ENCODE results near the gene MAFF.

MAFF gene

DNA sequence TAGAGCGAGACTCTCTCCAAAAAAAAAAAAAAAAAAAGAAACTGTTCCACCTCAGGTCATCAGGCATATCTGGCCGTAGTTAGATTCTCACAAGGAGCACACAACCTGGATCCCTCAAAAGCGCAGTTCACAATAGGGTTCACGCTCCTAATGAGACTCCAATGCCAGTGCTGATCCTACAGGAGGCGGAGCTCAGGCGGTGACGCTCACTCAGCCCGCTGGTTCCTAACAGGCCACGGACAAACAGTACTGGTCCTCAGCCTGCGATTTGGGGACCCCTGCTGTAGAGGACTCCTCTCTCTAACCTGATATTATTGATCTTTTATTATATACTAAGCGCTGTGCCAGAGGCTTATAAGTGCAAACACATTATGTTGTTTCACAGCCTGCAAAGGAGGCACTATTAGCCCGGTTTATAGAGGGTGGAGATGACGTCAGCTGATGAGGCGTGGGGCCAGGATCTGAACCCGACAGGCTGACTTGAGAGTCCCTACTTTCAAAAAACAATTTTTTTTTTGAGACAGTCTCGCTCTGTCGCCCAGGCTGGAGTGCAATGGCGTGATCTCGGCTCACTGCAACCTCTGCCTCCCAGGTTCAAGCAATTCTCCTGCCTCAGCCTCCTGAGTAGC is 4.9 kb upstream of the MAFF start:
- H3K9me3 ChIP-seq (ENCODE audit: low read length), result no peaks in the 10 kb centered on the region
- H3K9ac ChIP-seq (ENCODE audit: low read length), result no peak overlapping the region
- H3K36me3 ChIP-seq (ENCODE audit: insufficient read depth, low read length), result no peaks in the 10 kb centered on the region
- peaks cover 12% of the 10 kb centered on the region for H3K4me1 ChIP-seq (ENCODE audit: insufficient read depth, low read length)
- H3K27ac ChIP-seq (ENCODE audit: low read depth, low read length), result no peak overlapping the region
- no peak overlapping the region for H3K4me3 ChIP-seq (ENCODE audit: low read depth in 1 of 2, low read length in 2 of 2)
- H3K27me3 ChIP-seq (ENCODE audit: control insufficient read depth in 1 of 2, insufficient read depth in 2 of 2, low read length in 2 of 2), result no peaks in the 10 kb centered on the region

DNA sequence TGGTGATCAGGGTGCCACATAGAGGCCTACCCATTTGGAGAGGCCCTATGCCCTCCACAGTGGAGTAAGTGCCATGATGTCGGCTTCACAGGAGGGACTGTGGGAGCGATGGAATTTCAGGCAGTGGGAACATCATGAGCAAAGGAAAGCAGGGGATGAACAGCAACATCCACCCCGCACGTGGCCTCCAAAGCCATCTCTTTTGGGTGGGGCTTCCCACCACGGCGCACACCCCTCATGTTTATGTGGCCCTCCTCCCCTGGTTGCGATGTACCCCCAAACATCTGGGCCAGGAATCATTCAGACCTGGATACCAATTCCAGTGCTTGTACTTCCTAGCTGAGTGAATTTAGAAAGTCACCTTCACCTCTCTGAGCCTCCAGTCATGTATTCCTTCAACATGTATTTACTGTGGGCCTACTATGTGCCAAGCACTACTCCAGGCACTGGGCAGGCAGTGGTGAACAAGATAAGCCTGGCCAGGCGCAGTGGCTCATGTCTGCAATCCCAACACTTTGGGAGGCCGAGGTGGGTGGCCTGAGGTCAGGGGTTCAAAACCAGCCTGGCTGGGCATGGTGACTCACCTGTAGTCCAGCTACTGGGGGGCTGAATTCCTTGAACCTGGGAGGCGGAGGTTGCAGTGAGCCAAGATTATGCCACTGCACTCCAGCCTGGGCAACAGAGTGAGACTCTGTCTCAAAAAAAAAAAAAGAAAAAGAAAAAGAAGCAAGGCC is 1.8 kb upstream of the MAFF start:
- H3K27me3 ChIP-seq (ENCODE audit: control insufficient read depth in 1 of 2, insufficient read depth in 2 of 2, low read length in 2 of 2), result no peaks in the 10 kb centered on the region
- H3K9me3 ChIP-seq (ENCODE audit: low read length), result no peaks in the 10 kb centered on the region
- H3K36me3 ChIP-seq (ENCODE audit: insufficient read depth, low read length), result no peaks in the 10 kb centered on the region
- H3K4me1 ChIP-seq (ENCODE audit: insufficient read depth, low read length), result peaks cover 27% of the 10 kb centered on the region
- no peak overlapping the region for H3K9ac ChIP-seq (ENCODE audit: low read length)
- no peak overlapping the region for H3K4me3 ChIP-seq (ENCODE audit: low read depth in 1 of 2, low read length in 2 of 2)
- no peak overlapping the region for H3K27ac ChIP-seq (ENCODE audit: low read depth, low read length)

DNA sequence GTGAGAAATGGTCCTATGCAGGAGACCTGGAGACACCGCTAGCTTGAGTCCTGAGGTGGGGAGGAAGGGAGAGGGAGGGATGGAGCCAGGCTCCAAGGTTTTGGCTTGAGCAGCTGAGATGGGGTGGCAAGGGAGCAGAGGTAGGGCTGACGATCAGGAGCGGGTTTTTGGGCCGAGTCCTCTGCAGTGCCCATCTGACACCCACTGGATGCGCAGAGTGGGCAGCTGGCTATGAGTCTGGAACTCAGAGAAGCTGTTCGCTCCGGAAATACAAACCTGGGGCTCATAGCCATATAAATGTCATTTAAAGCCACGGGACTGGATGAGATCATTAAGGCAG is 453 bp upstream of the MAFF start:
- no peak overlapping the region for H3K9ac ChIP-seq (ENCODE audit: low read length)
- H3K9me3 ChIP-seq (ENCODE audit: low read length), result no peaks in the 10 kb centered on the region
- H3K36me3 ChIP-seq (ENCODE audit: insufficient read depth, low read length), result no peaks in the 10 kb centered on the region
- peak overlapping the region; percentile 86 for H3K27ac ChIP-seq (ENCODE audit: low read depth, low read length)
- H3K27me3 ChIP-seq (ENCODE audit: control insufficient read depth in 1 of 2, insufficient read depth in 2 of 2, low read length in 2 of 2), result no peaks in the 10 kb centered on the region
- H3K4me1 ChIP-seq (ENCODE audit: insufficient read depth, low read length), result peaks cover 37% of the 10 kb centered on the region
- peak overlapping the region; percentile 26 to 53 for H3K4me3 ChIP-seq (ENCODE audit: low read depth in 1 of 2, low read length in 2 of 2)

DNA sequence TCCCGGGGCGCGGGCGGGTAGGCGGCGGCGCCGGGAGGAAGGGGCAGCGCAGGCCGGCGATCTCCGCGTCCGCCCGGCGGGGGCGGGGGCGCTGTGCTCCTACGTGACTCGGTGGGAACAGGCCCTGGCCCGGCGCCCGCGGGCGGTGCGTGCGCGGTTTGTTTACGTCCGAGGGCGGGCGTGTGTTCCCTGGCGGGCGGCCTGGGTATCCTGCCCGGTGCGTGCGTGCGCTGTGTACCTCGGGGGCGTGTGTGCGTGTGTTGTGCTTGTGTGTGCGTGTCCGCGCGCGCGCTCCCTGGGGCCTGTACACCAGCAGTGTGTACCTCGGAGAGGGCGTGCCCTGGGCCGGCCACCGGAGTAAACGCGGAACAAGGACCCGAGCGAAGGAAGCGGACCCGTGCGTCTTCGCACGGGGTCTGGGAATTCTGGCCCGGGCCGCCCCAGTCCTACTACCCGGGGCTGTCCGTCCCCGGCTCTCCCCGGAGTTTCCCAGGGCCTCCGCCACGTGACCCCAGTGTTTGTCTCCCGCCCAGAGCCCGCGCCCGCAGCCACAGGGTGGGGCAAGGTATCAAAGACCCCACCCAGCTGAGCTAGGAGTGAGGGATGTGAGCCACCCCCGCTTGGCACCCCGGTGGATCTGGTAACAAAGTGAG is 769 bp downstream of the MAFF start:
- Histone ChIP-seq H3K4me3 (ENCODE audit: low read depth in 1 of 2, low read length in 2 of 2) (peak overlapping the region; percentile 77 to 80), H3K4me1 (ENCODE audit: insufficient read depth, low read length) (peaks cover 37% of the 10 kb centered on the region), H3K9ac (ENCODE audit: low read length) (peak overlapping the region; percentile 41), H3K27ac (ENCODE audit: low read depth, low read length) (peak overlapping the region; percentile 85), H3K27me3 (ENCODE audit: control insufficient read depth in 1 of 2, insufficient read depth in 2 of 2, low read length in 2 of 2) (no peaks in the 10 kb centered on the region), H3K9me3 (ENCODE audit: low read length) (no peaks in the 10 kb centered on the region), H3K36me3 (ENCODE audit: insufficient read depth, low read length) (no peaks in the 10 kb centered on the region)

DNA sequence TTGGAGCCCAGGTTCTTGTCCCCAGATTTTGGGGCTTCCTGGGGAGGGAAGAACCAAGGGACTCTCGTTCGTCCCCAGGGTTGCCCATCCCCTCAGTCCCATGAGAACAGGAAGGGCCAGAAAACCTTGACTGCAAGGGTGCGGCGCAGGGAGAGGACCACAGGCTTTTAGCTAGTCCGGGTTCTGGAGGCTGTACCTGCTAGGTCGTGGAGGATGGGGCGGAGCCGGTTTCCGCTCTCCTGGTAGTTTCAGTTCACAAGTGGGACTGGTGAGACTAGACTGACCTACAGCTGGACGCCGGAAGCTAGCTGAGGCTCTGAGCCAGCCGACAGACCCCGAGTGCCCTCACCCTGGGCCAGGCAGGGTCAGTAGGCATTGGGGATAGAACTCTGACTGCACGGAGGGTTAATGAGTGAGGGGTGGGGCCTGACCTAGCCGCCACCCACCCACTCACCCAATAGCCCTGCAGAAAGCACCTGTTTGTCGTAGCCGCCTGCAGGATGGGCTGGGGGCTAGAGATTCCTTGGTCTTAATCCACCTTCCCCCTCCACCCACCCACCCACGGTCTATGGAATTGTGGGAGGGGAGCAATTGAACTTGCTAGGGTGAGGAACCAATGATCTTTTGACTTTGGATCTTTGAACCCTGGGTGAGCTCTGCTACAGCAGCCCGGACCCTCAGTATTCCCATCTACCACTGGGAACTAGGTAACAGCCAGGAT is 1.5 kb downstream of the MAFF start:
- Histone ChIP-seq H3K9ac (ENCODE audit: low read length) (peak overlapping the region; percentile 41), H3K4me3 (ENCODE audit: low read depth in 1 of 2, low read length in 2 of 2) (peak overlapping the region; percentile 77 to 80)

DNA sequence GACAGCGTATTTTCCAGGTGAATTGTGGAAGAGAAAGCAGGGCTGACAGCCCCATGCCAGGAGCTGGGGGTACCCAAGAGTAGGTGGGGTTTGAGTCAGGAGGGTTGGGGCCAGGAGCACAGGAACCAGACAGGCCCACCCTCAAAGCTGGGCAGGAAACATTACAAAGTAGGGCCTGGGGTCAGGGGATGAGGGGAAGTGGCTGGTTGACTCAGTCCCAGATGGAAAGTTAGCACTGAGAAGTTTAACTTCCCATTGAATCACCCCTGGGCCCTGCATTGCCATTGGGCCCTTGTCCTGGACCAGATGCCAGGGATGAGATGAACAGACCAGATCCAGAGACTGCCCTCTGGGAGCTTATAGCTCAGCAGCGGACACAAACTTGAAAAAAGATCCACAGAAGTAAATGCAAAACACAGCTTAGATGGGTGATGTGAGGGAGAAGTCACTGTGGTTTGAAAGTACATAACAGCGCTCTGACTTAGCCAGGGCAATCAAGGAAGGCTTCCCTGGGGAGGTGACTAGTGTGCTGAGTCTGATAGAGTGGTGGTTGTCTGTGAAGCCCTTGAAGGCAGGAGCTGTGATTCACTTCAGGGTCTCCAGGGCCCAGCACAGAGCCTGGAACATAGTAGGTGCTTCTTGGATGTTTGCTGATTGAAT is 2.2 kb downstream of the MAFF start:
- Histone ChIP-seq H3K27ac (ENCODE audit: low read depth, low read length) (no peak overlapping the region), H3K4me3 (ENCODE audit: low read depth in 1 of 2, low read length in 2 of 2) (peak overlapping the region in 1 of 2 donors; percentile 77), H3K36me3 (ENCODE audit: insufficient read depth, low read length) (no peaks in the 10 kb centered on the region), H3K9ac (ENCODE audit: low read length) (no peak overlapping the region), H3K4me1 (ENCODE audit: insufficient read depth, low read length) (peaks cover 41% of the 10 kb centered on the region), H3K9me3 (ENCODE audit: low read length) (no peaks in the 10 kb centered on the region), H3K27me3 (ENCODE audit: control insufficient read depth in 1 of 2, insufficient read depth in 2 of 2, low read length in 2 of 2) (no peaks in the 10 kb centered on the region)

More for the DNA sequence above, 1.5 kb downstream of the MAFF start:
- peaks cover 38% of the 10 kb centered on the region for H3K4me1 ChIP-seq (ENCODE audit: insufficient read depth, low read length)
- no peaks in the 10 kb centered on the region for H3K36me3 ChIP-seq (ENCODE audit: insufficient read depth, low read length)
- H3K27me3 ChIP-seq (ENCODE audit: control insufficient read depth in 1 of 2, insufficient read depth in 2 of 2, low read length in 2 of 2), result no peaks in the 10 kb centered on the region
- no peaks in the 10 kb centered on the region for H3K9me3 ChIP-seq (ENCODE audit: low read length)
- H3K27ac ChIP-seq (ENCODE audit: low read depth, low read length), result peak overlapping the region; percentile 85

DNA sequence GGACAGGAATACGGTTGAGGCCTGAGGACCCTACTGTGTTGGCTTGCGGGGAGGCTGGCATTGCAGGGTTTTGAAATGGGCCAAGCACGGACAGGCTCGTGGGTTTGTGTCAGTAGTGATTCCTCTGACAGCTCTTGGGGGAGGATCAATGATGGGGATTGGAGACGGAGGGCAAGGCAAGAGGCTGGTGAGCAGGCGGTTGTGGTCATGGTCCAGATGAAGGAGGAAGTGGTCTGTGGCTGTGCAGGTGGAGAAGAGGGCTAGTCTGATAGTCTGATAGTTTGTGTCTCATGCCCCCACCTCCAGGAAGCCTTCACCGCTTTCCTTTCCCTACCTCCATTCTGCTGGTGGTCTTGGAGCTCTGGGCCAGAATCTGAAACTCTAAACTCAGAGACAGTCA is 3.0 kb downstream of the MAFF start:
- Histone ChIP-seq H3K9me3 (ENCODE audit: low read length) (no peaks in the 10 kb centered on the region), H3K27me3 (ENCODE audit: control insufficient read depth in 1 of 2, insufficient read depth in 2 of 2, low read length in 2 of 2) (no peaks in the 10 kb centered on the region), H3K27ac (ENCODE audit: low read depth, low read length) (peak overlapping the region; percentile 7), H3K4me1 (ENCODE audit: insufficient read depth, low read length) (peaks cover 41% of the 10 kb centered on the region), H3K9ac (ENCODE audit: low read length) (no peak overlapping the region), H3K36me3 (ENCODE audit: insufficient read depth, low read length) (no peaks in the 10 kb centered on the region), H3K4me3 (ENCODE audit: low read depth in 1 of 2, low read length in 2 of 2) (peak overlapping the region in 1 of 2 donors; percentile 1)

DNA sequence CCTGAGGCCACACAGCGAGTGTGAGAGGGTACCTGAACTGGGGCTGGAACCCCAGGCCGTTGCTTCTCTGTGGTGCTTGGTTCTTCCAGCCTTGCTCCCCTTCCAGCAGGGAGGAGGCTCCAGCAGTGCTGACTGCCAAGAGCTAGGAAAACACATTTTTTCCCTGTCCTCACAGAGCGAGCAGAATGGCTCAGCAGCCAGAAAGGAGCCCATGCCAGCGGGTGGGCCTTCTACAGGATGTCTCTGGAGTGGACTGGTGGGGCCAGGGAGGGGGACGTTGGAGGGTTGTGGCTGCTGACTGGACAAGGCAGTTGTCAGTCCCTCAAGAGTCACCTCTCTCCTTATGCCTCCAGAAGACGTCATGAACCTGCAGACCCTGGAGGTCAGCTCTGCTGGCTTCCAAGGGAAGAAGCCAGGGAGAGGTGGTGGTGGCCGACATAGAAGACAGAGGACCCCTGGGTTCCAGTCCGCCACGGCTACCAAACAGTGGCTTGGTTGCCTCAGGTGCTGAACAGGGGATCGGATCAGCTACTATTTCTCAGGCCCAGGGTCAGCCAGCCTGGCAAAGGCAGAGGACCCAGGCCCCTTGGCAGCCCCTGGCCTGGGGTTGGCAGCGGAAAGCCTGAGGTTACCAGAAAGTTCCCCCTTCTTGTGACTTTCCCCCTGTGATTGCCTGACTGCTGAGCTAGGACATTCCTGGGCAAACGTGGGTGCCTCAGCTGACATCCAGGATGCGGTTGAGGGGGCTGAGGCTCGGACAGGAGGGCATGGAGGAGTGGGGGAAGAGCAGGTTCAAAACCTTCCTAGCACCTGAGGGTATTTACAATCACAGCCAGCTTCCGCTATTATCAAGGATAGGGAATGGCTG is 3.7 kb downstream of the MAFF start:
- no peak overlapping the region for H3K9ac ChIP-seq (ENCODE audit: low read length)
- H3K27me3 ChIP-seq (ENCODE audit: control insufficient read depth in 1 of 2, insufficient read depth in 2 of 2, low read length in 2 of 2), result no peaks in the 10 kb centered on the region
- peak overlapping the region; percentile 7 for H3K27ac ChIP-seq (ENCODE audit: low read depth, low read length)
- peaks cover 41% of the 10 kb centered on the region for H3K4me1 ChIP-seq (ENCODE audit: insufficient read depth, low read length)
- H3K36me3 ChIP-seq (ENCODE audit: insufficient read depth, low read length), result no peaks in the 10 kb centered on the region
- H3K9me3 ChIP-seq (ENCODE audit: low read length), result no peaks in the 10 kb centered on the region
- peak overlapping the region; percentile 1 to 17 for H3K4me3 ChIP-seq (ENCODE audit: low read depth in 1 of 2, low read length in 2 of 2)

DNA sequence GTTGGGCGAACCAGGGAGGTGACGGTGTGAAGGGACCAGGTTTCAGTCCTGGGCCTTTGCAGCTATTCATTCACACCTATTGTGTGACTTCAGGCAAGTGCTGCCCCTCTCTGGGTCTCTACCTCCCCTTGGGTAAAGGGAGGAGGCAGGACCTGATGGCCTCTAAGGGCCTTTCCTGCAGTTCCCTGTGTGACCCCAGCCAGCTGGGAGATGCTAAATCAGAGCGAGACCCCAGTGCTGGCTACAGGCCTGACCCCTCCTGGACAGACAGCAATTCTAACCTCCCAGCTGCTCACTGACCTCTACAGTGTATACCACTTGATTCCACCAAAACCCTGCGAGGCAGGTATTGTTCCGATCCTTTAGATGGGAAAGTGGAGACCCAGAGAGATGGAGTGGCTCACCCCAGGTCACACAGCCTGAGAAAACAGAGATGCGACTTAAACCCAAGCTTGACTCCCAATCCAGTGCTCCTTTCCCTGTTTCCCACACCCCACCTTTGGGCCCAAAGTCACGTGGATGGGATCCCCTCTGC is 6.2 kb downstream of the MAFF start:
- Histone ChIP-seq H3K4me3 (ENCODE audit: low read depth in 1 of 2, low read length in 2 of 2) (no peak overlapping the region), H3K27ac (ENCODE audit: low read depth, low read length) (no peak overlapping the region), H3K9ac (ENCODE audit: low read length) (no peak overlapping the region), H3K9me3 (ENCODE audit: low read length) (no peaks in the 10 kb centered on the region), H3K36me3 (ENCODE audit: insufficient read depth, low read length) (no peaks in the 10 kb centered on the region), H3K4me1 (ENCODE audit: insufficient read depth, low read length) (peaks cover 35% of the 10 kb centered on the region), H3K27me3 (ENCODE audit: control insufficient read depth in 1 of 2, insufficient read depth in 2 of 2, low read length in 2 of 2) (no peaks in the 10 kb centered on the region)

DNA sequence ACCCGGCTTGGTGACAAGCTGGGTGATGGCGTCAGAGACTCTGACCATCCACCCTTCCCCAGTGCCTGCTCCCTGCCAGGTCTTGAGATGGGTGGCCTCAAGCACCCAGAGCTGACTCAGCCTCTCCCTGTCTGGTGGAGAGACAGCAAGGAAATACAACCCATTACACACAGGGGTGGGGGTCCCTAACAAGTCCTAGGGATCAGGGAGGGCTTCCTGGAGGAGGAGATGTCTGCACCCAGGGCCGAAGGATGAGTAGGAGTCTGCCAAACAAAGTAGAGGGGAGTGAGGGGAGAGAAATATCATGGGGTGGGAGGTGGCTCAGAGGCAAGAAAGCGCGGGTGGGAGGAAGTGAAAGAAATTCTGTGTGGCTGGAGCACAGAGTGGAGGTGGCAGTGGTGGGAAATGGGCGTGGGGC is 6.8 kb downstream of the MAFF start:
- Histone ChIP-seq H3K36me3 (ENCODE audit: insufficient read depth, low read length) (no peaks in the 10 kb centered on the region), H3K4me1 (ENCODE audit: insufficient read depth, low read length) (peaks cover 29% of the 10 kb centered on the region), H3K27me3 (ENCODE audit: control insufficient read depth in 1 of 2, insufficient read depth in 2 of 2, low read length in 2 of 2) (no peaks in the 10 kb centered on the region), H3K9me3 (ENCODE audit: low read length) (no peaks in the 10 kb centered on the region), H3K9ac (ENCODE audit: low read length) (no peak overlapping the region), H3K4me3 (ENCODE audit: low read depth in 1 of 2, low read length in 2 of 2) (no peak overlapping the region), H3K27ac (ENCODE audit: low read depth, low read length) (no peak overlapping the region)

Data from muscle layer of colon (tissue), 2 donors.